ENCODE results near the gene VPS39.

VPS39 gene

GRCh38 chr15:42128476-42128875 is 79.6 kb downstream of the VPS39 start:
- no peak for DNase-seq (ENCODE audit: low read depth)

GRCh38 chr15:42123546-42123945 is 84.6 kb downstream of the VPS39 start:
- DNase-seq (ENCODE audit: low read depth) = no peak

- peak; percentile 48 for DNase-seq (ENCODE audit: low read depth)
Measured at GRCh38 chr15:42121682-42122081, 86.4 kb downstream of the VPS39 start.

- peak; percentile 70 for DNase-seq (ENCODE audit: low read depth)
Measured at GRCh38 chr15:42121021-42121420, 87.1 kb downstream of the VPS39 start.

GRCh38 chr15:42120285-42120684 is 87.8 kb downstream of the VPS39 start:
- DNase-seq (ENCODE audit: low read depth) = no peak

- DNase-seq (ENCODE audit: low read depth) = no peak
Measured at GRCh38 chr15:42119446-42119760, 88.7 kb downstream of the VPS39 start.

- DNase-seq (ENCODE audit: low read depth) = peak; percentile 46
Measured at GRCh38 chr15:42118650-42119445, 89.3 kb downstream of the VPS39 start.

- peak; percentile 9 for DNase-seq (ENCODE audit: low read depth)
Measured at GRCh38 chr15:42111924-42112323, 96.2 kb downstream of the VPS39 start.

GRCh38 chr15:42110367-42110766 is 97.7 kb downstream of the VPS39 start:
- DNase-seq (ENCODE audit: low read depth) = no peak

- DNase-seq (ENCODE audit: low read depth) = no peak
Measured at GRCh38 chr15:42108806-42109205, 99.3 kb downstream of the VPS39 start.
